Mucosa of rectum (tissue), 2 donors: Measurements from ENCODE around the gene GALR2.
"Not testable (repeated sequence)": the region's sequence is repeated elsewhere in the genome, so short reads cannot be mapped to it uniquely, and the experiment has no call there.

Experiments
- H3K27ac ChIP-seq, 2 donors: one replicate each; pipeline ENCODE4 v1.7.0; 2013; ENCODE audit warnings: inconsistent platforms in 2 of 2, low read depth in 2 of 2, low read length in 2 of 2
- H3K27me3 ChIP-seq, 2 donors: one replicate each; pipeline ENCODE4 v1.7.0; 2013; ENCODE audit warnings: low read length in 2 of 2; ENCODE audit not compliant: control insufficient read depth in 2 of 2, insufficient read depth in 2 of 2
- H3K36me3 ChIP-seq, 2 donors: one replicate each; pipeline ENCODE4 v1.7.0; 2013; ENCODE audit warnings: low read length in 2 of 2; ENCODE audit not compliant: control insufficient read depth in 2 of 2, insufficient read depth in 2 of 2
- H3K4me1 ChIP-seq, 2 donors: one replicate each; pipeline ENCODE4 v1.7.0; 2013; ENCODE audit warnings: low read length in 2 of 2, mild to moderate bottlenecking in 1 of 2; ENCODE audit not compliant: control insufficient read depth in 2 of 2, insufficient read depth in 2 of 2
- H3K4me3 ChIP-seq, 2 donors: one replicate each; pipeline ENCODE4 v1.7.0; 2013; ENCODE audit warnings: low read length in 2 of 2
- H3K9ac ChIP-seq, 2 donors: one replicate each; pipeline ENCODE4 v1.7.0; 2013; ENCODE audit warnings: low read length in 2 of 2, low read depth in 1 of 2, mild to moderate bottlenecking in 1 of 2
- H3K9me3 ChIP-seq, 2 donors: one replicate each; pipeline ENCODE4 v1.7.0; 2013; ENCODE audit warnings: low read length in 2 of 2; ENCODE audit not compliant: control insufficient read depth in 2 of 2
- donor health status: healthy.
- donor health status: Normal muscosa, but diverticular disease.

The GALR2 gene

GRCh38 chr17:76036497-76037261 lies 37.9 kb upstream of the GALR2 start:
- H3K9ac ChIP-seq, result no peak overlapping the region
- no peaks in the 10 kb centered on the region for H3K4me1 ChIP-seq
- no peaks in the 10 kb centered on the region for H3K9me3 ChIP-seq
- peaks cover 32 to 37% of the 10 kb centered on the region in 2 donors for H3K36me3 ChIP-seq
- no peak overlapping the region for H3K27ac ChIP-seq
- no peak overlapping the region for H3K4me3 ChIP-seq
- no peaks in the 10 kb centered on the region for H3K27me3 ChIP-seq

GRCh38 chr17:76038050-76038449 lies 36.5 kb upstream of the GALR2 start:
- no peak overlapping the region for H3K4me3 ChIP-seq
- peaks cover 41 to 42% of the 10 kb centered on the region in 2 donors for H3K36me3 ChIP-seq
- no peak overlapping the region for H3K9ac ChIP-seq
- no peaks in the 10 kb centered on the region for H3K9me3 ChIP-seq
- H3K4me1 ChIP-seq, result no peaks in the 10 kb centered on the region
- H3K27ac ChIP-seq, result no peak overlapping the region
- no peaks in the 10 kb centered on the region for H3K27me3 ChIP-seq

- no peak overlapping the region for H3K27ac ChIP-seq
- H3K4me3 ChIP-seq, result no peak overlapping the region
- H3K4me1 ChIP-seq, result no peaks in the 10 kb centered on the region
- H3K9me3 ChIP-seq, result no peaks in the 10 kb centered on the region
- no peaks in the 10 kb centered on the region for H3K27me3 ChIP-seq
- peaks cover 51% of the 10 kb centered on the region in 2 donors for H3K36me3 ChIP-seq
- no peak overlapping the region for H3K9ac ChIP-seq
These were observed 35.5 kb upstream of the GALR2 start for GRCh38 chr17:76039121-76039520.

DNA sequence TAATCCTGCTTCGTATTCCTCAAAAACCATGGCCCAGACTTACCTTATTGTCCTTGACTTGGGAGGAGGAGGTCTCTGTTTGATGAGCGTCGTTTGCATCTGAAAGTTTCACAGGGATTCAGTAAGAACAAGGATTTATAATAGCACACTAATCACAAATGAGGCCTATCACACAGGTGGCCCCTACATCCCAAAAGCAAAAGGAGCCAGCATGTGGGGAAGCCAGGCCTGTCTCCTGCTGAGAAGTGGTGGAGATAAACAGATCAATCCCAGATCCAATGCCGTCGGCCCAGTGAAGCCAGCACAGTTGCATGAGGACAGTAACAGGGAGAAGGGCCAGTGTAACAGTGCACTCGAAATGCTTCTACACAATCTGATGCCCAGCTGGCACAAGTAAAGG lies 34.2 kb upstream of the GALR2 start:
- H3K4me3 ChIP-seq, result no peak overlapping the region
- no peak overlapping the region for H3K9ac ChIP-seq
- no peaks in the 10 kb centered on the region for H3K4me1 ChIP-seq
- no peak overlapping the region for H3K27ac ChIP-seq
- H3K27me3 ChIP-seq, result no peaks in the 10 kb centered on the region
- peaks cover 62 to 63% of the 10 kb centered on the region in 2 donors for H3K36me3 ChIP-seq
- no peaks in the 10 kb centered on the region for H3K9me3 ChIP-seq

GRCh38 chr17:76042868-76043267 lies 31.7 kb upstream of the GALR2 start:
- not testable (repeated sequence) for H3K27ac ChIP-seq, H3K9ac ChIP-seq, H3K4me3 ChIP-seq, H3K9me3 ChIP-seq, H3K27me3 ChIP-seq, H3K4me1 ChIP-seq
- peaks cover 78 to 83% of the 10 kb centered on the region in 2 donors for H3K36me3 ChIP-seq

- not testable (repeated sequence) for H3K4me1 ChIP-seq, H3K27me3 ChIP-seq, H3K9me3 ChIP-seq, H3K27ac ChIP-seq, H3K4me3 ChIP-seq, H3K9ac ChIP-seq
- H3K36me3 ChIP-seq, result peaks cover 79 to 88% of the 10 kb centered on the region in 2 donors
These were observed 30.0 kb upstream of the GALR2 start for GRCh38 chr17:76044475-76045007.

- Histone ChIP-seq H3K27ac (no peak overlapping the region), H3K36me3 (peaks cover 71 to 87% of the 10 kb centered on the region in 2 donors), H3K9ac (no peak overlapping the region), H3K4me1 (peaks cover 0 to 2% of the 10 kb centered on the region in 2 donors), H3K9me3 (no peaks in the 10 kb centered on the region), H3K4me3 (no peak overlapping the region), H3K27me3 (no peaks in the 10 kb centered on the region)
These were observed 28.5 kb upstream of the GALR2 start for GRCh38 chr17:76046064-76046463.

- H3K27ac ChIP-seq, result no peak overlapping the region
- H3K4me1 ChIP-seq, result peaks cover 0 to 7% of the 10 kb centered on the region in 2 donors
- H3K9ac ChIP-seq, result no peak overlapping the region
- H3K9me3 ChIP-seq, result no peaks in the 10 kb centered on the region
- H3K4me3 ChIP-seq, result no peak overlapping the region
- peaks cover 60 to 76% of the 10 kb centered on the region in 2 donors for H3K36me3 ChIP-seq
- H3K27me3 ChIP-seq, result no peaks in the 10 kb centered on the region
These were observed 26.5 kb upstream of the GALR2 start for GRCh38 chr17:76048025-76048605.

DNA sequence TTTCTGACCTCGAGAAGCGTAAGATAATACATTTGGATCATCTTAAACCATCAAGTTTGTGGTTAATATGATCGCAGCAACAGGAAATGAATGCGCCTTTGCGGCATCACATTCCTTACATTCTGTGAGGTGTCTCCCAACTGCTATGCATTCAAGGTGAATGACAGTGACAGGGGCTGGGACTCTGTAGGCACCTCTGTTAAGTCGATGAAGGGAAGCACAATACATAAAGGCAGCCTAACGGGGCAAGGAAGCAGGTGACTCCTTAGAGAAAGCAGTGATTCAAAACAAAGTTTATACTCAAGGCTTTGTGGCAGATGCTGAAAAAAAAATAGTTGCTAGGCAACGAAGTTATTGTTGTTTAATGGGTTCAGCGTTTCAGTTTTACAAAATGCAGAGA lies 25.9 kb upstream of the GALR2 start:
- Histone ChIP-seq H3K9ac (no peak overlapping the region), H3K4me1 (peaks cover 0 to 9% of the 10 kb centered on the region in 2 donors), H3K4me3 (no peak overlapping the region), H3K9me3 (no peaks in the 10 kb centered on the region), H3K36me3 (peaks cover 60 to 75% of the 10 kb centered on the region in 2 donors), H3K27ac (no peak overlapping the region), H3K27me3 (no peaks in the 10 kb centered on the region)

DNA sequence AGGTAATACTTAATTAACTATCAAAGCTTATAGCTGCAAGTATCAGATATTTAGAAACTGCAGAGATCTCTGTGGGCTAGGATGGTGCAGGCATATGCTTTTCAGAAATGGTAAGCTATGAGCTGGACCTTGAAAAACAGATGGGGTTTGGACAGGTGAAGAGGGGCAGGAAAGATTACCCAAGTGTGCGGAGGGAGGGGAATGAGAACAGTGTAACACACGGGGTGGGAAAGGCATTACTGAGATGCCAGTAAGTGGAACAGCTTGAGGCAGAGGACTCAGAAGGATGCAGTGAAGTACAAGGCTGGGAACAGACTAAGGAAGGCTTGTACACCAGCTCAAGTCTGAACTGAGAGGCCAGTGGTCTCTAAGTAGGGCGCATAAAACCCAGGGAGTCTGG lies 25.3 kb upstream of the GALR2 start:
- no peak overlapping the region for H3K27ac ChIP-seq
- H3K36me3 ChIP-seq, result peaks cover 60 to 75% of the 10 kb centered on the region in 2 donors

More for the DNA sequence above, 25.3 kb upstream of the GALR2 start:
- H3K4me3 ChIP-seq, result no peak overlapping the region
- no peaks in the 10 kb centered on the region for H3K27me3 ChIP-seq
- no peak overlapping the region for H3K9ac ChIP-seq
- H3K4me1 ChIP-seq, result peaks cover 0 to 13% of the 10 kb centered on the region in 2 donors
- no peaks in the 10 kb centered on the region for H3K9me3 ChIP-seq
